ENCODE data around the gene KIF16B. TPM values are rescaled to one million over a fixed set of nuclear protein-coding genes. Genes with fewer than 3 reads are reported as not detected.
A peak's percentile ranks its signal among the peaks of the same experiment; 100 is the strongest.
"Not testable (repeated sequence)": the region's sequence is repeated elsewhere in the genome, so short reads cannot be mapped to it uniquely, and the experiment has no call there.

KIF16B gene
- total RNA-seq, 1 donor: 6.2 TPM

GRCh38 chr20:16596404-16596803 is 23.2 kb upstream of the KIF16B start:
- not testable (repeated sequence) for DNase-seq (ENCODE audit: low read depth in 2 of 3, low spot score in 2 of 3)

- no peak for DNase-seq (ENCODE audit: low read depth in 2 of 3, low spot score in 2 of 3)
Observed at GRCh38 chr20:16595376-16595775, 22.1 kb upstream of the KIF16B start.

- DNase-seq (ENCODE audit: low read depth in 2 of 3, low spot score in 2 of 3): no peak
Observed at GRCh38 chr20:16590041-16590633, 16.9 kb upstream of the KIF16B start.

GRCh38 chr20:16589623-16590022 is 16.4 kb upstream of the KIF16B start:
- DNase-seq (ENCODE audit: low read depth in 2 of 3, low spot score in 2 of 3): no peak

- no peak for DNase-seq (ENCODE audit: low read depth in 2 of 3, low spot score in 2 of 3)
Observed at GRCh38 chr20:16588241-16588640, 15.0 kb upstream of the KIF16B start.

- DNase-seq (ENCODE audit: low read depth in 2 of 3, low spot score in 2 of 3): no peak
Observed at GRCh38 chr20:16587066-16587465, 13.8 kb upstream of the KIF16B start.

- no peak for DNase-seq (ENCODE audit: low read depth in 2 of 3, low spot score in 2 of 3)
Observed at GRCh38 chr20:16583474-16583873, 10.2 kb upstream of the KIF16B start.

GRCh38 chr20:16581241-16581640 is 8.0 kb upstream of the KIF16B start:
- DNase-seq (ENCODE audit: low read depth in 2 of 3, low spot score in 2 of 3): no peak

- no peak for DNase-seq (ENCODE audit: low read depth in 2 of 3, low spot score in 2 of 3)
Observed at GRCh38 chr20:16580620-16581019, 7.4 kb upstream of the KIF16B start.

GRCh38 chr20:16580147-16580546 is 6.9 kb upstream of the KIF16B start:
- no peak for DNase-seq (ENCODE audit: low read depth in 2 of 3, low spot score in 2 of 3)

GRCh38 chr20:16576219-16576618 is 3.0 kb upstream of the KIF16B start:
- DNase-seq (ENCODE audit: low read depth in 2 of 3, low spot score in 2 of 3): no peak

GRCh38 chr20:16575390-16576140 is 2.3 kb upstream of the KIF16B start:
- peak in 1 of 3 donors; percentile 12 for DNase-seq (ENCODE audit: low read depth in 2 of 3, low spot score in 2 of 3)

- peak; percentile 21 to 76 (median 72) for DNase-seq (ENCODE audit: low read depth in 2 of 3, low spot score in 2 of 3)
Observed at GRCh38 chr20:16574656-16575355, 1.6 kb upstream of the KIF16B start.

GRCh38 chr20:16571333-16571732 is 1.9 kb downstream of the KIF16B start:
- no peak for DNase-seq (ENCODE audit: low read depth in 2 of 3, low spot score in 2 of 3)

- DNase-seq (ENCODE audit: low read depth in 2 of 3, low spot score in 2 of 3): peak in 1 of 3 donors; percentile 3
Observed at GRCh38 chr20:16569246-16570153, 3.7 kb downstream of the KIF16B start.

GRCh38 chr20:16566080-16566479 is 7.2 kb downstream of the KIF16B start:
- no peak for DNase-seq (ENCODE audit: low read depth in 2 of 3, low spot score in 2 of 3)

GRCh38 chr20:16564079-16564478 is 9.2 kb downstream of the KIF16B start:
- DNase-seq (ENCODE audit: low read depth in 2 of 3, low spot score in 2 of 3): not testable (repeated sequence)

GRCh38 chr20:16563066-16563806 is 10.0 kb downstream of the KIF16B start:
- no peak for DNase-seq (ENCODE audit: low read depth in 2 of 3, low spot score in 2 of 3)

GRCh38 chr20:16562259-16562658 is 11.0 kb downstream of the KIF16B start:
- no peak for DNase-seq (ENCODE audit: low read depth in 2 of 3, low spot score in 2 of 3)

- DNase-seq (ENCODE audit: low read depth in 2 of 3, low spot score in 2 of 3): no peak
Observed at GRCh38 chr20:16560661-16561060, 12.6 kb downstream of the KIF16B start.
